ENCODE results near the gene CACNA2D3. TPM values are rescaled to one million over a fixed set of nuclear protein-coding genes. Genes with fewer than 3 reads are reported as not detected.

The CACNA2D3 gene
- total RNA-seq, 1 donor from 2014 or later: 0.17 TPM

GRCh38 chr3:54131026-54131605 is 8.8 kb downstream of the CACNA2D3 start:
- H3K4me3 ChIP-seq (ENCODE audit: low read depth, low read length): no peak overlapping the region
- no peak for DNase-seq (ENCODE audit: low read depth)
- TF ChIP-seq CTCF (IDR thresholded peaks at IDR 0.05; ENCODE audit: insufficient read depth, low read length, poor library complexity, severe bottlenecking): no peak
- no peaks in the 10 kb centered on the region for H3K27me3 ChIP-seq (ENCODE audit: control insufficient read depth, insufficient read depth, low read length)
- no peaks in the 10 kb centered on the region for H3K36me3 ChIP-seq (ENCODE audit: control insufficient read depth, insufficient read depth, low read length)

DNA sequence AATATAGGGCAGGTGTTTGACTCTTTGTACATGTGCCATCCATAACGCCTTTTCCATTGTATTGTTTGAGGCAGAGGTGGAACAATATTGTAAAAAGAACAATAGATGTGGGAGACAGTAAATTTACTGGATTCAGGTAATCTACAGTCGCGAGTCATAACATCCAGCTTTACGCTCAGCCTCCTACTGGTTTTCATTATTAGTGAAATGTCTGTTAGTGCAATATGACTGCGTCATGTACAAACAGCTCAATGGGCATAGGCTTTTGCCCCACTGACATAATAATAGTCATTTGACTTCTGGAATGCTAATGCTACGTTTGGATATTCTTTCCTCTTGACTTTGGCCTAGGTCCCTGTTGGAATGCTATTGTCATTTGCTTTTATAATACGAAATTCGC is 9.5 kb downstream of the CACNA2D3 start:
- Histone ChIP-seq H3K36me3 (ENCODE audit: control insufficient read depth, insufficient read depth, low read length) (no peaks in the 10 kb centered on the region), H3K4me3 (ENCODE audit: low read depth, low read length) (no peak overlapping the region), H3K27me3 (ENCODE audit: control insufficient read depth, insufficient read depth, low read length) (no peaks in the 10 kb centered on the region)
- no peak for DNase-seq (ENCODE audit: low read depth)
- no peak for TF ChIP-seq CTCF (IDR thresholded peaks at IDR 0.05; ENCODE audit: insufficient read depth, low read length, poor library complexity, severe bottlenecking)

DNA sequence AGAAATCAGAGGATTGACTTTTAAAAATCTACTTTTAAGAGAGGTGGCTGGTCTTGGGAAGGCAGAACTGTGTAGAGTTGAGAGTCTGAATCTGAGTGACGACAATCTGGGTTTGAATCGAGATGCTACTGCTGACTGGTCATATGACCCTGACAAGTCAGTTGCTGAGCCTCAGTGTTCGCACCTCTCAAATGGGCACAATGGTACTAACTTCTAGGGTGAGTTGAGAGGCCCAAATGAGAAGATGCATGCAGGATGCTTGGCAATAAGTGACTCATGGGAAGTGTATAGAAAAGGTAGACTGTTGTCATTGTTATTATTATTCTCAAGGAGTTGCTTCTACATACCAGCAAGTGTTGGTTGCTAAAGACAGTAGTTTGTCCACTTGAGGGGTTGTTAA is 10.3 kb downstream of the CACNA2D3 start:
- Histone ChIP-seq H3K36me3 (ENCODE audit: control insufficient read depth, insufficient read depth, low read length) (no peaks in the 10 kb centered on the region), H3K4me3 (ENCODE audit: low read depth, low read length) (no peak overlapping the region), H3K27me3 (ENCODE audit: control insufficient read depth, insufficient read depth, low read length) (no peaks in the 10 kb centered on the region)
- TF ChIP-seq CTCF (IDR thresholded peaks at IDR 0.05; ENCODE audit: insufficient read depth, low read length, poor library complexity, severe bottlenecking): no peak
- DNase-seq (ENCODE audit: low read depth): no peak

- H3K36me3 ChIP-seq (ENCODE audit: control insufficient read depth, insufficient read depth, low read length): no peaks in the 10 kb centered on the region
- H3K4me3 ChIP-seq (ENCODE audit: low read depth, low read length): no peak overlapping the region
- no peak for TF ChIP-seq CTCF (IDR thresholded peaks at IDR 0.05; ENCODE audit: insufficient read depth, low read length, poor library complexity, severe bottlenecking)
- DNase-seq (ENCODE audit: low read depth): no peak
- H3K27me3 ChIP-seq (ENCODE audit: control insufficient read depth, insufficient read depth, low read length): no peaks in the 10 kb centered on the region
Observed at GRCh38 chr3:54133196-54133595, 10.8 kb downstream of the CACNA2D3 start.

DNA sequence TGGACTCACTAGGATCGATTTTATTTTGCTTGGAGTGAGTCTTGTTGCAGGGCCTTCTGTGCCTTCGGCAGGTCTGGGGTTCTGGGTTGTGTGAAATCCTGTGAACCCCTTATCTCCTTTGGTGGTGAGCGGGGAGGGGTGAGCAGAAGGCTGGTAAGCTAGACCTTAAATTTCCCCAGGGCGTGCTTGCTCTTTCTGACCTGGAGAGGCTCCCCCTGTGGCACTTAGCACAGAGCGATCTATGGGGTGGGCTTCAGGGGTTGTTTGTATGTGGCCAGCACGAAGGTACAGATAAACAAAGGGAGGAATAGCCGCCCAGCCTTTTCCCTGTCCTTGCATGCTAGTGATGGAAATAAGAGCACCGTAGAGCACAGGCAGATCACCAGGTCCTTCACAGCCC is 11.8 kb downstream of the CACNA2D3 start:
- Histone ChIP-seq H3K27me3 (ENCODE audit: control insufficient read depth, insufficient read depth, low read length) (no peaks in the 10 kb centered on the region), H3K36me3 (ENCODE audit: control insufficient read depth, insufficient read depth, low read length) (no peaks in the 10 kb centered on the region), H3K4me3 (ENCODE audit: low read depth, low read length) (no peak overlapping the region)
- no peak for TF ChIP-seq CTCF (IDR thresholded peaks at IDR 0.05; ENCODE audit: insufficient read depth, low read length, poor library complexity, severe bottlenecking)
- no peak for DNase-seq (ENCODE audit: low read depth)

DNA sequence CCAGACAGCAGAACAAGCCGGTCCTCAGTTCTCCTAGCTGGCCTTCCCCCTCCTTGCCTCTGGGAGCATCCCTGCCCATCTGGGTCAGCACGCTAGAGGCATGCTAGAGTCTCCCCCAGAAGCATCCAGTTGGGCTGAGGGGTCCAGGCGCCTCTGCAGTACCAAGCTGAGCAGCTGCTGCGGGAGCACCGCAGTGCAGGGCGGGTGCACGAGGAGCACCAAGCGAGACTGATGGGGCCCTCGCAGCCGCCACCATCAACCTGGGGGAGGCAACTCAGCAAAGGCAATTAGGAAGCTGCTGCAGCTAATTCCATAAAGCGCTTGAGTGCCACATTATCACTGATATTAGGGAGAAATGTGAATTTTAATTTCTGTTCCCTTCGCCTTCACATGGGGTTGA is 12.4 kb downstream of the CACNA2D3 start:
- Histone ChIP-seq H3K36me3 (ENCODE audit: control insufficient read depth, insufficient read depth, low read length) (no peaks in the 10 kb centered on the region), H3K27me3 (ENCODE audit: control insufficient read depth, insufficient read depth, low read length) (no peaks in the 10 kb centered on the region), H3K4me3 (ENCODE audit: low read depth, low read length) (no peak overlapping the region)
- TF ChIP-seq CTCF (IDR thresholded peaks at IDR 0.05; ENCODE audit: insufficient read depth, low read length, poor library complexity, severe bottlenecking): no peak
- no peak for DNase-seq (ENCODE audit: low read depth)
